Esophagus squamous epithelium (tissue), 5 donors: ENCODE data around the gene KLF8. TPM values are rescaled to one million over a fixed set of nuclear protein-coding genes. Genes with fewer than 3 reads are reported as not detected.

Source experiments
- DNase-seq: peaks from one replicate; lab custom pipeline; 2025; lab: John Stamatoyannopoulos, UW
- H3K27ac ChIP-seq, 4 donors: fragments of 200-600 bp; sonication (generic); one replicate each; pipeline ENCODE4 v1.5.1; 2016 to 2019; ENCODE audit warnings: mild to moderate bottlenecking in 1 of 4
- H3K27me3 ChIP-seq, 4 donors: fragments of 200-600 bp; sonication (generic); 1 replicate in 3 of 4; 2 replicates in 1 of 4; pipeline versions ENCODE4 v1.5.1 to v1.6.0; 2017 to 2021; ENCODE audit warnings: antibody characterized with exemption in 1 of 4
- H3K36me3 ChIP-seq, 3 donors: fragments of 200-600 bp; sonication (generic); one replicate each; pipeline ENCODE4 v1.5.1; 2016 to 2019
- H3K4me1 ChIP-seq, 3 donors: fragments of 200-600 bp; sonication (generic); one replicate each; pipeline ENCODE4 v1.5.1; 2017 to 2019
- H3K4me3 ChIP-seq, 4 donors: fragments of 200-600 bp; sonication (generic); 1 replicate in 3 of 4; 2 replicates in 1 of 4; pipeline ENCODE4 v1.5.1; 2016 to 2019; ENCODE audit warnings: mild to moderate bottlenecking in 2 of 4, moderate library complexity in 1 of 4
- H3K9me3 ChIP-seq, 3 donors: fragments of 200-600 bp; sonication (generic); one replicate each; pipeline ENCODE4 v1.5.1; 2016 to 2019
- CTCF ChIP-seq, 6 experiments: fragments of 450-650 bp in 4 of 6; fragments of 200-600 bp in 2 of 6; sonication (generic) in 2 of 6; IDR thresholded peaks; one replicate each; pipeline ENCODE4 v1.5.1; 2016 to 2019; ENCODE audit warnings: antibody characterized with exemption in 6 of 6, mild to moderate bottlenecking in 4 of 6, moderate library complexity in 4 of 6
- POLR2A ChIP-seq, 4 donors: fragments of 450-650 bp; IDR thresholded peaks; one replicate each; pipeline ENCODE4 v1.6.1; 2017; ENCODE audit warnings: antibody characterized with exemption in 4 of 4, mild to moderate bottlenecking in 4 of 4, moderate library complexity in 3 of 4
- WGBS, 2 donors: methylation state at CpG; one replicate each; pipeline ENCODE4 v1.1.5; 2018; 5-methylcytosine and 5-hydroxymethylcytosine counted together
- intact Hi-C: fragments of 100-400 bp; cut with DNase I; formaldehyde crosslinking; loops from one replicate; pipeline ENCODE4 v1.15.0; 2022
- total RNA-seq, 4 donors: library from RNA; depleted of rRNA; stranded (reverse); fragments of >200 nt; gene quantifications; one replicate each; pipeline ENCODE4 v1.1.0, GENCODE V29; 2016
- donor health status: DM: yes; HTN: yes; CAD: no.

KLF8 gene
- total RNA-seq, 4 donors from 2014 or later: 20.2 to 38.1 (median 33.4) TPM

GRCh38 chrX:56221101-56221500, 11.1 kb upstream of the KLF8 start:
- 21 to 67% methylated on average over 2 to 5 of the region's 5 CpGs for WGBS, 2 donors
- Histone ChIP-seq H3K4me1 (peaks cover 0 to 11% (median 0%) of the 10 kb centered on the region in 3 donors), H3K27me3 (no peaks in the 10 kb centered on the region), H3K9me3 (no peaks in the 10 kb centered on the region), H3K27ac (no peak overlapping the region), H3K4me3 (no peak overlapping the region), H3K36me3 (no peaks in the 10 kb centered on the region)
- no peak for DNase-seq
- intact Hi-C loops: no loop called here
- TF ChIP-seq POLR2A (IDR thresholded peaks at IDR 0.05) (no peak), CTCF (IDR thresholded peaks at IDR 0.05) (no peak)

- TF ChIP-seq CTCF (IDR thresholded peaks at IDR 0.05): no peak
- TF ChIP-seq POLR2A (IDR thresholded peaks at IDR 0.05): no peak
- no peaks in the 10 kb centered on the region for H3K27me3 ChIP-seq
- no peak overlapping the region for H3K27ac ChIP-seq
- no peaks in the 10 kb centered on the region for H3K36me3 ChIP-seq
- peaks cover 0 to 20% (median 0%) of the 10 kb centered on the region in 3 donors for H3K4me1 ChIP-seq
- intact Hi-C loops: no loop called here
- no peaks in the 10 kb centered on the region for H3K9me3 ChIP-seq
- H3K4me3 ChIP-seq: no peak overlapping the region
- WGBS, 2 donors: no CpG with 5 or more reads among the region's 28 CpGs
- DNase-seq: no peak
Observed at GRCh38 chrX:56222473-56223000, 9.6 kb upstream of the KLF8 start.

- Histone ChIP-seq H3K36me3 (no peaks in the 10 kb centered on the region), H3K27me3 (no peaks in the 10 kb centered on the region), H3K9me3 (no peaks in the 10 kb centered on the region), H3K27ac (peak overlapping the region in 2 of 4 donors; percentile 16 to 79), H3K4me3 (no peak overlapping the region), H3K4me1 (peaks cover 0 to 41% (median 7%) of the 10 kb centered on the region in 3 donors)
- DNase-seq: no peak
- TF ChIP-seq POLR2A (IDR thresholded peaks at IDR 0.05): no peak
- no peak for TF ChIP-seq CTCF (IDR thresholded peaks at IDR 0.05)
- intact Hi-C loops: no loop called here
- 64 to 75% methylated on average over 1 of the region's 1 CpG for WGBS, 2 donors
Observed at GRCh38 chrX:56226980-56227379, 5.2 kb upstream of the KLF8 start.

GRCh38 chrX:56228914-56229313, 3.2 kb upstream of the KLF8 start:
- TF ChIP-seq POLR2A (IDR thresholded peaks at IDR 0.05): no peak
- no peak for TF ChIP-seq CTCF (IDR thresholded peaks at IDR 0.05)
- Histone ChIP-seq H3K36me3 (no peaks in the 10 kb centered on the region), H3K9me3 (no peaks in the 10 kb centered on the region), H3K27me3 (no peaks in the 10 kb centered on the region), H3K4me3 (no peak overlapping the region), H3K4me1 (peaks cover 0 to 43% (median 7%) of the 10 kb centered on the region in 3 donors), H3K27ac (peak overlapping the region; percentile 59 to 79 (median 61))
- intact Hi-C loops: no loop called here
- 26% methylated on average over 2 of the region's 2 CpGs; no CpG with 5 or more reads in 1 of the 2 donors for WGBS, 2 donors
- no peak for DNase-seq

- intact Hi-C loops: no loop called here
- H3K4me3 ChIP-seq: peak overlapping the region in 3 of 4 donors; percentile 55 to 65 (median 55)
- H3K27me3 ChIP-seq: no peaks in the 10 kb centered on the region
- peaks cover 0 to 67% (median 7%) of the 10 kb centered on the region in 3 donors for H3K4me1 ChIP-seq
- no peaks in the 10 kb centered on the region for H3K36me3 ChIP-seq
- no peak for DNase-seq
- 44 to 52% methylated on average over 7 to 10 of the region's 10 CpGs for WGBS, 2 donors
- no peak for TF ChIP-seq CTCF (IDR thresholded peaks at IDR 0.05)
- no peak for TF ChIP-seq POLR2A (IDR thresholded peaks at IDR 0.05)
- H3K27ac ChIP-seq: peak overlapping the region; percentile 19 to 92 (median 88)
- H3K9me3 ChIP-seq: no peaks in the 10 kb centered on the region
Observed at GRCh38 chrX:56231537-56232090, 542 bp upstream of the KLF8 start.
